ENCODE results near the gene CNOT10. TPM values are rescaled to one million over a fixed set of nuclear protein-coding genes. Genes with fewer than 3 reads are reported as not detected.
A peak's percentile ranks its signal among the peaks of the same experiment; 100 is the strongest.

CNOT10 gene
- total RNA-seq, 1 donor from 2014 or later, result 35.5 TPM

- Mint-ChIP-seq H3K36me3 (ENCODE audit: unreplicated experiment) (no peaks in the 10 kb centered on the region), H3K27ac (ENCODE audit: unreplicated experiment) (no peak overlapping the region), H3K9me3 (ENCODE audit: unreplicated experiment) (no peaks in the 10 kb centered on the region), H3K4me3 (ENCODE audit: unreplicated experiment) (no peak overlapping the region), H3K4me1 (ENCODE audit: low read depth, unreplicated experiment) (peaks cover 6% of the 10 kb centered on the region), H3K27me3 (ENCODE audit: unreplicated experiment) (peaks cover 4% of the 10 kb centered on the region)
- TF ChIP-seq CTCF (IDR thresholded peaks at IDR 0.05; ENCODE audit: partially characterized antibody, unreplicated experiment), result no peak
- no peak for DNase-seq
Measured at GRCh38 chr3:32700244-32700643, 15.3 kb downstream of the CNOT10 start.

- H3K4me1 Mint-ChIP-seq (ENCODE audit: low read depth, unreplicated experiment), result peaks cover 7% of the 10 kb centered on the region
- TF ChIP-seq CTCF (IDR thresholded peaks at IDR 0.05; ENCODE audit: partially characterized antibody, unreplicated experiment), result no peak
- peak overlapping the region; percentile 6 for H3K4me3 Mint-ChIP-seq (ENCODE audit: unreplicated experiment)
- peaks cover 4% of the 10 kb centered on the region for H3K27me3 Mint-ChIP-seq (ENCODE audit: unreplicated experiment)
- H3K36me3 Mint-ChIP-seq (ENCODE audit: unreplicated experiment), result no peaks in the 10 kb centered on the region
- DNase-seq, result no peak
- H3K27ac Mint-ChIP-seq (ENCODE audit: unreplicated experiment), result peak overlapping the region; percentile 46
- no peaks in the 10 kb centered on the region for H3K9me3 Mint-ChIP-seq (ENCODE audit: unreplicated experiment)
Measured at GRCh38 chr3:32703491-32703972, 18.5 kb downstream of the CNOT10 start.

- Mint-ChIP-seq H3K36me3 (ENCODE audit: unreplicated experiment) (no peaks in the 10 kb centered on the region), H3K27ac (ENCODE audit: unreplicated experiment) (peak overlapping the region; percentile 7), H3K4me1 (ENCODE audit: low read depth, unreplicated experiment) (peaks cover 18% of the 10 kb centered on the region), H3K27me3 (ENCODE audit: unreplicated experiment) (peaks cover 4% of the 10 kb centered on the region), H3K4me3 (ENCODE audit: unreplicated experiment) (no peak overlapping the region), H3K9me3 (ENCODE audit: unreplicated experiment) (no peaks in the 10 kb centered on the region)
- no peak for DNase-seq
- no peak for TF ChIP-seq CTCF (IDR thresholded peaks at IDR 0.05; ENCODE audit: partially characterized antibody, unreplicated experiment)
Measured at GRCh38 chr3:32705232-32705631, 20.2 kb downstream of the CNOT10 start.

GRCh38 chr3:32706348-32707025, 21.5 kb downstream of the CNOT10 start:
- H3K27ac Mint-ChIP-seq (ENCODE audit: unreplicated experiment), result no peak overlapping the region
- peaks cover 3% of the 10 kb centered on the region for H3K27me3 Mint-ChIP-seq (ENCODE audit: unreplicated experiment)
- TF ChIP-seq CTCF (IDR thresholded peaks at IDR 0.05; ENCODE audit: partially characterized antibody, unreplicated experiment), result no peak
- H3K9me3 Mint-ChIP-seq (ENCODE audit: unreplicated experiment), result no peaks in the 10 kb centered on the region
- no peak overlapping the region for H3K4me3 Mint-ChIP-seq (ENCODE audit: unreplicated experiment)
- no peak for DNase-seq
- no peaks in the 10 kb centered on the region for H3K36me3 Mint-ChIP-seq (ENCODE audit: unreplicated experiment)
- H3K4me1 Mint-ChIP-seq (ENCODE audit: low read depth, unreplicated experiment), result peaks cover 20% of the 10 kb centered on the region

GRCh38 chr3:32707026-32707370, 22.0 kb downstream of the CNOT10 start:
- no peak for TF ChIP-seq CTCF (IDR thresholded peaks at IDR 0.05; ENCODE audit: partially characterized antibody, unreplicated experiment)
- Mint-ChIP-seq H3K9me3 (ENCODE audit: unreplicated experiment) (no peaks in the 10 kb centered on the region), H3K4me1 (ENCODE audit: low read depth, unreplicated experiment) (peaks cover 20% of the 10 kb centered on the region)

More at GRCh38 chr3:32707026-32707370, 22.0 kb downstream of the CNOT10 start:
- no peak overlapping the region for H3K4me3 Mint-ChIP-seq (ENCODE audit: unreplicated experiment)
- no peaks in the 10 kb centered on the region for H3K36me3 Mint-ChIP-seq (ENCODE audit: unreplicated experiment)
- H3K27me3 Mint-ChIP-seq (ENCODE audit: unreplicated experiment), result peaks cover 3% of the 10 kb centered on the region
- no peak for DNase-seq
- H3K27ac Mint-ChIP-seq (ENCODE audit: unreplicated experiment), result no peak overlapping the region

Data from glutamatergic neuron (in vitro differentiated cells).